B cell (primary cell): ENCODE measurements around the gene ZNF570. TPM values are rescaled to one million over a fixed set of nuclear protein-coding genes. Genes with fewer than 3 reads are reported as not detected.

Experiments used
- ATAC-seq: fragments of 200-7000 bp; cut with Tn5 transposase; one replicate; pipeline ENCODE4 v1.10.0; 2021; ENCODE audit warnings: low read depth, mild to moderate bottlenecking, moderate number of reproducible peaks, moderate library complexity
- CTCF ChIA-PET: fragments of 350-600 bp; sonication (Branson Sonifier 250); formaldehyde crosslinking; loops from one replicate; lab custom pipeline; 2021; ENCODE audit warnings: antibody characterized with exemption, inconsistent platforms; lab: Charles Lee
- POLR2A ChIA-PET: fragments of 350-600 bp; sonication (Branson Sonifier 250); formaldehyde crosslinking; loops from one replicate; lab custom pipeline; 2021; ENCODE audit warnings: antibody characterized with exemption; lab: Charles Lee
- DNase-seq: peaks from one replicate; pipeline ENCODE4 v3.0.0; 2013
- H2AFZ ChIP-seq: 2 replicates; pipeline ENCODE4 v1.6.1; 2012; ENCODE audit warnings: mild to moderate bottlenecking, low read depth, low read length; ENCODE audit not compliant: insufficient read depth, poor library complexity, severe bottlenecking
- H3K27ac ChIP-seq, 2 donors: 1 replicate in 1 of 2; 2 replicates in 1 of 2; pipeline ENCODE4 v1.5.1; 2012 to 2013; ENCODE audit warnings: low read length in 2 of 2, mild to moderate bottlenecking in 2 of 2, moderate library complexity in 1 of 2
- H3K27me3 ChIP-seq, 4 experiments: fragments of 200-600 bp in 1 of 4; sonication (generic) in 1 of 4; replicated peaks in 1 of 4; 1 replicate in 2 of 4; 2 replicates in 2 of 4; pipeline versions ENCODE4 v1.6.1 to v1.7.0; 2013 to 2016; ENCODE audit warnings: low read length in 3 of 4, mild to moderate bottlenecking in 2 of 4, mixed read lengths in 1 of 4, moderate library complexity in 1 of 4; ENCODE audit not compliant: insufficient read depth in 4 of 4, control insufficient read depth in 3 of 4; ENCODE audit errors: control extremely low read depth in 1 of 4
- H3K36me3 ChIP-seq, 2 experiments: replicated peaks in 1 of 2; 1 replicate in 1 of 2; 2 replicates in 1 of 2; pipeline versions ENCODE4 v1.6.1 to v1.7.1; 2013; ENCODE audit warnings: low read length in 1 of 2; ENCODE audit not compliant: insufficient read depth in 2 of 2, control insufficient read depth in 1 of 2; ENCODE audit errors: control extremely low read depth in 1 of 2, extremely low read depth in 1 of 2
- H3K4me1 ChIP-seq, 2 donors: fragments of 200-600 bp in 1 of 2; sonication (generic) in 1 of 2; 1 replicate in 1 of 2; 2 replicates in 1 of 2; pipeline versions ENCODE4 v1.5.1 to v1.6.1; 2013 to 2017; ENCODE audit warnings: low read length in 2 of 2; ENCODE audit not compliant: control insufficient read depth in 2 of 2, insufficient read depth in 2 of 2
- H3K4me2 ChIP-seq: replicated peaks from 2 replicates; pipeline ENCODE3; 2012; ENCODE audit warnings: mild to moderate bottlenecking, low read depth, low read length; ENCODE audit not compliant: poor library complexity, severe bottlenecking
- H3K4me3 ChIP-seq, 5 experiments: fragments of 200-600 bp in 1 of 5; sonication (generic) in 1 of 5; 1 replicate in 3 of 5; 2 replicates in 2 of 5; pipeline versions ENCODE4 v1.5.1 to v1.7.0; 2011 to 2016; ENCODE audit warnings: low read length in 4 of 5, mild to moderate bottlenecking in 4 of 5, low read depth in 2 of 5, control low read depth in 1 of 5, moderate library complexity in 1 of 5; ENCODE audit not compliant: insufficient read depth in 1 of 5; ENCODE audit errors: control extremely low read depth in 1 of 5, extremely low read depth in 1 of 5
- H3K79me2 ChIP-seq: fragments of 200-600 bp; sonication (generic); one replicate; pipeline ENCODE4 v1.6.0; 2016; ENCODE audit warnings: low read length; ENCODE audit not compliant: control insufficient read depth, insufficient read depth
- H3K9ac ChIP-seq: fragments of 200-600 bp; sonication (generic); 2 replicates; pipeline ENCODE4 v1.6.1; 2017; ENCODE audit warnings: mild to moderate bottlenecking, low read length, moderate library complexity
- H3K9me3 ChIP-seq, 3 donors: one replicate each; pipeline versions ENCODE4 v1.6.1 to v1.7.1; 2013; ENCODE audit warnings: low read length in 2 of 3; ENCODE audit not compliant: control insufficient read depth in 2 of 3, insufficient read depth in 1 of 3; ENCODE audit errors: control extremely low read depth in 1 of 3
- H4K20me1 ChIP-seq: 2 replicates; pipeline ENCODE4 v1.6.0; 2012; ENCODE audit warnings: mild to moderate bottlenecking, low read length; ENCODE audit not compliant: insufficient read depth, control insufficient read depth, poor library complexity, severe bottlenecking
- H3K27ac Mint-ChIP-seq: one replicate; pipeline ENCODE4 v1.8.0; 2021; ENCODE audit warnings: mixed read lengths
- H3K27me3 Mint-ChIP-seq: one replicate; pipeline ENCODE4 v1.8.0; 2021; ENCODE audit warnings: mixed read lengths
- H3K4me1 Mint-ChIP-seq: one replicate; pipeline ENCODE4 v1.8.0; 2021; ENCODE audit warnings: mixed read lengths
- H3K4me3 Mint-ChIP-seq: one replicate; pipeline ENCODE4 v1.8.0; 2021; ENCODE audit warnings: mixed read lengths
- H3K9me3 Mint-ChIP-seq: one replicate; pipeline ENCODE4 v1.8.0; 2022; ENCODE audit warnings: mixed read lengths; ENCODE audit not compliant: insufficient read depth
- EZH2 ChIP-seq: IDR thresholded peaks from 2 replicates; pipeline ENCODE4 v1.6.1; 2012; ENCODE audit warnings: borderline replicate concordance, low read depth, mild to moderate bottlenecking, moderate library complexity, low read length; ENCODE audit not compliant: insufficient read depth, poor library complexity, severe bottlenecking
- WGBS: methylation state at CpG from one replicate; pipeline ENCODE4 v1.1.5; 2013; ENCODE audit warnings: missing lambda C conversion rate; ENCODE audit not compliant: insufficient coverage; 5-methylcytosine and 5-hydroxymethylcytosine counted together
- intact Hi-C: fragments of 100-400 bp; cut with micrococcal nuclease; formaldehyde crosslinking; loops from one replicate; pipeline ENCODE4 v1.10.0; 2022
- polyA plus RNA-seq: library from polyadenylated mRNA; depleted of rRNA; stranded (reverse); fragments of >200 nt; gene quantifications from 2 replicates; pipeline ENCODE4 v1.2.3, GENCODE V29; 2012
- total RNA-seq, 2 donors: library from RNA; stranded (reverse); fragments of 120-200 nt in 1 of 2; gene quantifications; 1 replicate in 1 of 2; 2 replicates in 1 of 2; pipeline versions ENCODE4 v1.2.3 to v1.2.4, GENCODE V29; 2013 to 2022
- TF ChIP-seq, protein P1 (sequence below): fragments of 200-600 bp; IDR thresholded peaks from one replicate; pipeline ENCODE4 v1.8.0; 2022; ENCODE audit warnings: antibody characterized with exemption, mild to moderate bottlenecking

ZNF570 gene
- total and polyA plus RNA-seq, 2 donors (not counting 1 experiment from before 2014, with no cell fraction given), result 1.9 to 8.9 TPM

DNA sequence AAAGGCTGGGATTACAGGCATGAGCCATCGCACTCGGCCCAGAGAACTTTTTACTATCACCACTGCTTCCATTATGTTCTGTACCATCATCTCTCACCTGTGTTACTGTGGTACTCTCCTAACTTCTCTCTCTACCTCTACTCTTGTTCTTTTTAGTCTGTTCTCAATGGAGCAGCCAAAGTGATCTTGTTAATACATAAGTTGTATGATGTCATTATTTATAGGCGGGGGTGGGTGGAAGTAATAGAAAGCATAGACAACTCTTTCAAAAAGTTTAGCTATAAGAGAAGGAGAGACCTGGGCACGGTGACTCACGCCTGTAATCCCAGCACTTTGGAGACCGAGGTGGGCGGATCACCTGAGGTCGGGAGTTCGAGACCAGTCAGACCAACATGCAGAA is 3.0 kb downstream of the ZNF570 start:
- TF ChIP-seq EZH2, result no peak
- TF ChIP-seq, protein P1, sequence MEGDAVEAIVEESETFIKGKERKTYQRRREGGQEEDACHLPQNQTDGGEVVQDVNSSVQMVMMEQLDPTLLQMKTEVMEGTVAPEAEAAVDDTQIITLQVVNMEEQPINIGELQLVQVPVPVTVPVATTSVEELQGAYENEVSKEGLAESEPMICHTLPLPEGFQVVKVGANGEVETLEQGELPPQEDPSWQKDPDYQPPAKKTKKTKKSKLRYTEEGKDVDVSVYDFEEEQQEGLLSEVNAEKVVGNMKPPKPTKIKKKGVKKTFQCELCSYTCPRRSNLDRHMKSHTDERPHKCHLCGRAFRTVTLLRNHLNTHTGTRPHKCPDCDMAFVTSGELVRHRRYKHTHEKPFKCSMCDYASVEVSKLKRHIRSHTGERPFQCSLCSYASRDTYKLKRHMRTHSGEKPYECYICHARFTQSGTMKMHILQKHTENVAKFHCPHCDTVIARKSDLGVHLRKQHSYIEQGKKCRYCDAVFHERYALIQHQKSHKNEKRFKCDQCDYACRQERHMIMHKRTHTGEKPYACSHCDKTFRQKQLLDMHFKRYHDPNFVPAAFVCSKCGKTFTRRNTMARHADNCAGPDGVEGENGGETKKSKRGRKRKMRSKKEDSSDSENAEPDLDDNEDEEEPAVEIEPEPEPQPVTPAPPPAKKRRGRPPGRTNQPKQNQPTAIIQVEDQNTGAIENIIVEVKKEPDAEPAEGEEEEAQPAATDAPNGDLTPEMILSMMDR, result no peak
- H3K27ac Mint-ChIP-seq, result no peak overlapping the region
- Histone ChIP-seq H3K27me3 (no peaks in the 10 kb centered on the region), H3K9ac (no peak overlapping the region), H3K36me3 (peaks cover 2 to 23% of the 10 kb centered on the region in 2 experiments), H3K79me2 (peaks cover 46% of the 10 kb centered on the region), H3K4me3 (no peak overlapping the region), H2AFZ (no peak overlapping the region), H4K20me1 (no peaks in the 10 kb centered on the region), H3K9me3 (peaks cover 2 to 34% (median 19%) of the 10 kb centered on the region in 3 donors), H3K4me1 (peaks cover 12 to 25% of the 10 kb centered on the region in 2 donors), H3K4me2 (no peak overlapping the region), H3K27ac (no peak overlapping the region)
- ATAC-seq, result no peak
- H3K4me3 Mint-ChIP-seq, result no peak overlapping the region
- intact Hi-C loops, result no loop called here
- CTCF ChIA-PET, result interaction anchor here (0.6 kb wide), 1 partner anchor 623 kb away, joined by 3 read pairs; no protein-coding TSS in a partner anchor
- peaks cover 25% of the 10 kb centered on the region for H3K4me1 Mint-ChIP-seq
- H3K27me3 Mint-ChIP-seq, result no peaks in the 10 kb centered on the region
- 94% methylated on average over 3 of the region's 9 CpGs for WGBS
- H3K9me3 Mint-ChIP-seq, result peaks cover 11% of the 10 kb centered on the region
- POLR2A ChIA-PET, result no interaction called here
- DNase-seq, result no peak

DNA sequence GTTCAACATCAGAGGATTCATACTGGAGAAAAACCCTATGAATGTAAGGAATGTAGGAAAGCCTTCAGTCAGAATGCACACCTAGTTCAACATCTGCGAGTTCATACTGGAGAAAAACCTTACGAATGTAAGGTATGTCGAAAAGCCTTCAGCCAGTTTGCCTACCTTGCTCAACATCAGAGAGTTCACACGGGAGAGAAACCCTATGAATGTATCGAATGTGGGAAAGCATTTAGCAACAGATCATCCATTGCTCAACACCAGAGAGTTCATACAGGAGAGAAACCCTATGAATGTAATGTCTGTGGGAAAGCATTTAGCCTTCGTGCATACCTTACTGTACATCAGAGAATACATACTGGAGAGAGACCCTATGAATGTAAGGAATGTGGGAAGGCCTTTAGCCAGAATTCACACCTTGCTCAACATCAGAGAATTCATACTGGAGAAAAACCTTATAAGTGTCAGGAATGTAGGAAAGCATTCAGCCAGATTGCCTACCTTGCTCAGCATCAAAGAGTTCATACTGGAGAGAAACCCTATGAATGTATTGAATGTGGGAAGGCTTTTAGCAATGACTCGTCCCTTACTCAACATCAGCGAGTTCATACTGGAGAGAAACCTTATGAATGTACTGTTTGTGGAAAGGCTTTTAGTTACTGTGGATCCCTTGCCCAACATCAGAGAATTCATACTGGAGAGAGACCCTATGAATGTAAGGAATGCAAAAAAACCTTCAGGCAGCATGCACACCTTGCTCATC is 15.4 kb downstream of the ZNF570 start:
- DNase-seq, result no peak
- H3K4me3 Mint-ChIP-seq, result no peak overlapping the region
- peaks cover 18 to 49% of the 10 kb centered on the region in 2 experiments for H3K36me3 ChIP-seq
- no peaks in the 10 kb centered on the region for H3K27me3 ChIP-seq
- TF ChIP-seq, protein P1, result no peak
- TF ChIP-seq EZH2, result no peak
- ATAC-seq, result no peak
- no peak overlapping the region for H3K27ac ChIP-seq
- peaks cover 24 to 85% (median 53%) of the 10 kb centered on the region in 3 donors for H3K9me3 ChIP-seq
- H4K20me1 ChIP-seq, result no peaks in the 10 kb centered on the region
- no peak overlapping the region for H3K9ac ChIP-seq
- no peaks in the 10 kb centered on the region for H3K79me2 ChIP-seq
- no peaks in the 10 kb centered on the region for H3K4me1 ChIP-seq
- intact Hi-C loops, result no loop called here
- peaks cover 30% of the 10 kb centered on the region for H3K9me3 Mint-ChIP-seq
- ChIA-PET CTCF (no interaction called here), POLR2A (no interaction called here)
- H3K27me3 Mint-ChIP-seq, result no peaks in the 10 kb centered on the region
- WGBS, result no CpG with 5 or more reads among the region's 8 CpGs
- H3K4me3 ChIP-seq, result no peak overlapping the region
- H3K4me2 ChIP-seq, result no peak overlapping the region
- H2AFZ ChIP-seq, result no peak overlapping the region
- no peaks in the 10 kb centered on the region for H3K4me1 Mint-ChIP-seq
- H3K27ac Mint-ChIP-seq, result no peak overlapping the region
